ENCODE results near the gene UBE2Z. TPM values are rescaled to one million over a fixed set of nuclear protein-coding genes. Genes with fewer than 3 reads are reported as not detected.
A peak's percentile ranks its signal among the peaks of the same experiment; 100 is the strongest.

Gene UBE2Z
- total and polyA plus RNA-seq, 2 of the 13 experiments (the other 11 are each of a cell fraction or from before 2014, with no cell fraction given) = 63.2 to 122 TPM

GRCh38 chr17:48908047-48908843 is at the start of gene UBE2Z (continued):
- TF ChIP-seq ZNF558 (CRISPR knock-in tag; IDR thresholded peaks at IDR 0.05; ENCODE audit: borderline replicate concordance) = 0 out of 2 replicates have a peak, but pooled peaks have one; percentile 72
- peak; percentile 19; the same call in 1 of the 2 replicates for TF ChIP-seq RFX1 (IDR thresholded peaks at IDR 0.05)
- no peak for TF ChIP-seq FOXJ3 (CRISPR knock-in tag; IDR thresholded peaks at IDR 0.05; ENCODE audit: borderline replicate concordance)
- TF ChIP-seq GZF1 (CRISPR knock-in tag; IDR thresholded peaks at IDR 0.05) = peak; percentile 85
- peak; percentile 93 for TF ChIP-seq KMT2B (CRISPR knock-in tag; IDR thresholded peaks at IDR 0.05)
- peak; percentile 75; the same call in 1 of the 2 replicates for TF ChIP-seq DNMT3B (CRISPR knock-in tag; conservative IDR thresholded peaks at IDR 0.05)
- TF ChIP-seq LBX2 (CRISPR knock-in tag; IDR thresholded peaks at IDR 0.05; ENCODE audit: borderline replicate concordance) = 0 out of 2 replicates have a peak, but pooled peaks have one; percentile 80
- peak; percentile 87 for TF ChIP-seq SALL2 (CRISPR knock-in tag; IDR thresholded peaks at IDR 0.05)
- TF ChIP-seq IRF9 (CRISPR knock-in tag; IDR thresholded peaks at IDR 0.05; ENCODE audit: borderline replicate concordance) = peak; percentile 95
- no peak; the same call in 1 of the 2 replicates for TF ChIP-seq TBP (CRISPR knock-in tag; IDR thresholded peaks at IDR 0.05)
- peak; percentile 94; the same call in 1 of the 2 replicates for TF ChIP-seq MAF1 (CRISPR knock-in tag; IDR thresholded peaks at IDR 0.05; ENCODE audit: borderline replicate concordance)
- TF ChIP-seq TGIF2 (CRISPR knock-in tag; IDR thresholded peaks at IDR 0.05) = peak; percentile 66; the same call in 1 of the 2 replicates
- TF ChIP-seq ZNF570 (CRISPR knock-in tag; IDR thresholded peaks at IDR 0.05; ENCODE audit: borderline replicate concordance) = peak; percentile 73; the same call in 1 of the 2 replicates
- TF ChIP-seq UBTF (CRISPR knock-in tag; IDR thresholded peaks at IDR 0.05) = peak; percentile 91
- TF ChIP-seq ZKSCAN8 (CRISPR knock-in tag; IDR thresholded peaks at IDR 0.05; ENCODE audit: borderline replicate concordance) = peak; percentile 91
- TF ChIP-seq ATF2 (CRISPR knock-in tag; IDR thresholded peaks at IDR 0.05) = peak; percentile 84
- peak; percentile 95 for TF ChIP-seq REPIN1 (CRISPR knock-in tag; IDR thresholded peaks at IDR 0.05; ENCODE audit: borderline replicate concordance, low read depth)
- TF ChIP-seq SPEN (CRISPR knock-in tag; IDR thresholded peaks at IDR 0.05; ENCODE audit: low read depth) = peak; percentile 99
- TF ChIP-seq TOE1 (CRISPR knock-in tag; IDR thresholded peaks at IDR 0.05) = no peak
- TF ChIP-seq ZNF501 (CRISPR knock-in tag; IDR thresholded peaks at IDR 0.05) = peak; percentile 87
- peak; percentile 87; the same call in 1 of the 2 replicates for TF ChIP-seq MEIS1 (CRISPR knock-in tag; IDR thresholded peaks at IDR 0.05; ENCODE audit: borderline replicate concordance)
- TF ChIP-seq ZNF879 (CRISPR knock-in tag; IDR thresholded peaks at IDR 0.05) = no peak
- peak; percentile 96 for TF ChIP-seq KLF13 (CRISPR knock-in tag; IDR thresholded peaks at IDR 0.05)
- TF ChIP-seq ZFP36 (IDR thresholded peaks at IDR 0.05; ENCODE audit: borderline replicate concordance, low read depth, low read length, partially characterized antibody) = no peak
- peak; percentile 74 for TF ChIP-seq ZMYM3 (CRISPR knock-in tag; IDR thresholded peaks at IDR 0.05)

Measured in HepG2 (cell line).